Endothelial cell of umbilical vein (primary cell): ENCODE measurements around the gene SCGB1D1. TPM values are rescaled to one million over a fixed set of nuclear protein-coding genes. Genes with fewer than 3 reads are reported as not detected.

ENCODE experiments used
- BruUV-seq: library from RNA; stranded (reverse); fragments of 400-500 nt; replicated peaks from 2 replicates; lab custom pipeline; 2021; lab: Mats Ljungman, UMichigan
- CTCF ChIA-PET: fragments of 300-600, 350-600 bp; sonication (Branson Sonifier 250); formaldehyde crosslinking; loops from one replicate; lab custom pipeline; 2021; ENCODE audit warnings: antibody characterized with exemption, inconsistent platforms; lab: Charles Lee
- POLR2A ChIA-PET: fragments of 300-600, 350-600 bp; sonication (Branson Sonifier 250); formaldehyde crosslinking; loops from one replicate; lab custom pipeline; 2021; ENCODE audit warnings: antibody characterized with exemption, inconsistent platforms; lab: Charles Lee
- DNase-seq: peaks from one replicate; pipeline ENCODE4 v3.0.0-alpha.2; 2011; ENCODE audit warnings: low read depth, low spot score
- FAIRE-seq: peaks from 2 replicates; lab custom pipeline; 2011; peaks lifted over from hg19 to GRCh38; lab: Jason Lieb, UNC
- H2AFZ ChIP-seq: 2 replicates; pipeline ENCODE4 v1.6.0; 2012; ENCODE audit warnings: low read depth, low read length, control low read depth, inconsistent platforms
- H3K27ac ChIP-seq: 2 replicates; pipeline ENCODE4 v1.5.1; 2011; ENCODE audit warnings: low read depth, mild to moderate bottlenecking, control low read depth, low read length, moderate library complexity; ENCODE audit not compliant: insufficient read depth
- H3K27me3 ChIP-seq, 2 experiments: 2 replicates each; pipeline versions ENCODE4 v1.6.0 to v1.6.1; 2011; ENCODE audit warnings: low read length in 2 of 2, mixed read lengths in 1 of 2; ENCODE audit not compliant: control insufficient read depth in 2 of 2, insufficient read depth in 2 of 2
- H3K36me3 ChIP-seq, 2 experiments: 2 replicates in 1 of 2; 3 replicates in 1 of 2; pipeline ENCODE4 v1.5.1; 2011; ENCODE audit warnings: low read length in 2 of 2, mild to moderate bottlenecking in 1 of 2, moderate library complexity in 1 of 2; ENCODE audit not compliant: control insufficient read depth in 2 of 2, insufficient read depth in 2 of 2; ENCODE audit errors: extremely low read depth in 1 of 2
- H3K4me1 ChIP-seq: 3 replicates; pipeline ENCODE4 v1.5.1; 2011; ENCODE audit warnings: mild to moderate bottlenecking, low read length; ENCODE audit not compliant: control insufficient read depth, insufficient read depth; ENCODE audit errors: extremely low read depth
- H3K4me2 ChIP-seq: 2 replicates; pipeline ENCODE4 v1.6.1; 2011; ENCODE audit warnings: low read length, control low read depth, mixed read lengths; ENCODE audit not compliant: insufficient read depth
- H3K4me3 ChIP-seq, 3 experiments: fragments of 200-600 bp in 1 of 3; sonication (generic), shearing (Covaris generic) in 1 of 3; replicated peaks in 1 of 3; 2 replicates each; pipeline ENCODE4 v1.5.1; 2011 to 2016; ENCODE audit warnings: control low read depth in 3 of 3, low read length in 3 of 3, mild to moderate bottlenecking in 2 of 3, inconsistent platforms in 1 of 3, low read depth in 1 of 3, moderate library complexity in 1 of 3; ENCODE audit not compliant: insufficient read depth in 1 of 3
- H3K79me2 ChIP-seq: 2 replicates; pipeline ENCODE4 v1.6.0; 2012; ENCODE audit warnings: low read length, inconsistent platforms; ENCODE audit not compliant: control insufficient read depth, insufficient read depth
- H3K9ac ChIP-seq: replicated peaks from 2 replicates; pipeline ENCODE3; 2011; ENCODE audit warnings: low read length, control low read depth; ENCODE audit not compliant: insufficient read depth; ENCODE audit errors: extremely low read depth
- H3K9me1 ChIP-seq: replicated peaks from 3 replicates; pipeline ENCODE4 v1.6.0; 2011; ENCODE audit warnings: mild to moderate bottlenecking, low read length; ENCODE audit not compliant: control insufficient read depth, insufficient read depth; ENCODE audit errors: extremely low read depth
- H3K9me3 ChIP-seq: replicated peaks from 2 replicates; pipeline ENCODE4 v1.5.1; 2012; ENCODE audit warnings: low read length, inconsistent platforms; ENCODE audit not compliant: control insufficient read depth, insufficient read depth
- H4K20me1 ChIP-seq: replicated peaks from 2 replicates; pipeline ENCODE3; 2011; ENCODE audit warnings: mild to moderate bottlenecking, low read length; ENCODE audit not compliant: control insufficient read depth, insufficient read depth; ENCODE audit errors: extremely low read depth
- CTCF ChIP-seq, 2 donors: IDR thresholded peaks; 1 replicate in 1 of 2; 2 replicates in 1 of 2; pipeline ENCODE4 v1.5.1; 2011; ENCODE audit warnings: low read length in 2 of 2, mild to moderate bottlenecking in 2 of 2, moderate library complexity in 2 of 2, control low read depth in 1 of 2, inconsistent platforms in 1 of 2, low read depth in 1 of 2; ENCODE audit not compliant: insufficient read depth in 1 of 2; ENCODE audit errors: extremely low read depth in 1 of 2
- EZH2 ChIP-seq: IDR thresholded peaks from 2 replicates; pipeline ENCODE4 v1.6.1; 2012; ENCODE audit warnings: borderline replicate concordance, low read depth, mild to moderate bottlenecking, moderate library complexity, low read length, inconsistent platforms; ENCODE audit not compliant: severe bottlenecking
- FOS ChIP-seq: IDR thresholded peaks from 2 replicates; pipeline ENCODE4 v1.6.1; 2011; ENCODE audit warnings: mild to moderate bottlenecking, low read length, moderate library complexity, borderline replicate concordance; ENCODE audit not compliant: insufficient read depth
- GATA2 ChIP-seq: IDR thresholded peaks from 2 replicates; pipeline ENCODE4 v1.7.0; 2011; ENCODE audit warnings: low read depth, mild to moderate bottlenecking, moderate library complexity, mixed read lengths, low read length; ENCODE audit not compliant: insufficient read length, insufficient read depth
- JUN ChIP-seq: IDR thresholded peaks from 2 replicates; pipeline ENCODE4 v1.6.1; 2011; ENCODE audit warnings: borderline replicate concordance, low read depth; ENCODE audit not compliant: insufficient read length, insufficient read depth
- MAX ChIP-seq: IDR thresholded peaks from 2 replicates; pipeline ENCODE4 v1.6.1; 2011; ENCODE audit not compliant: insufficient read depth, insufficient read length
- MYC ChIP-seq: IDR thresholded peaks from one replicate; pipeline ENCODE4 v1.6.1; 2011; ENCODE audit warnings: mild to moderate bottlenecking, low read depth, low read length
- POLR2A ChIP-seq: IDR thresholded peaks from 2 replicates; pipeline ENCODE4 v1.6.1; 2012; ENCODE audit warnings: low read depth, mild to moderate bottlenecking, control low read depth, low read length
- POLR2AphosphoS5 ChIP-seq: IDR thresholded peaks from 2 replicates; pipeline ENCODE4 v1.6.1; 2012; ENCODE audit warnings: low read depth, mild to moderate bottlenecking, control low read depth, low read length, moderate library complexity; ENCODE audit not compliant: insufficient read depth
- dilution Hi-C: fragments of 300-500 bp; cut with MboI; formaldehyde crosslinking; loops from one replicate; pipeline ENCODE4 v1.15.0; 2019; ENCODE audit warnings: low sequenced_read_pairs; ENCODE audit not compliant: extremely low pct_ligation_motif_present
- intact Hi-C: fragments of 100-400 bp; cut with micrococcal nuclease; formaldehyde crosslinking; loops from one replicate; pipeline ENCODE4 v1.10.0; 2022
- polyA plus RNA-seq, 4 experiments: library from polyadenylated mRNA; depleted of rRNA in 3 of 4; stranded (reverse) in 3 of 4; unstranded in 1 of 4; fragments of >200 nt; gene quantifications; 2 replicates each; pipeline versions ENCODE4 v1.2.1 to v1.2.3, GENCODE V29; 2011 to 2012; ENCODE audit warnings: missing spikeins in 1 of 4
- total RNA-seq: library from RNA; stranded (reverse); gene quantifications from 2 replicates; pipeline ENCODE4 v1.2.3, GENCODE V29; 2021

The SCGB1D1 gene
- total and polyA plus RNA-seq, 2 donors (not counting 3 experiments of a cell fraction or from before 2014, with no cell fraction given) = not detected

- Histone ChIP-seq H3K36me3 (no peaks in the 10 kb centered on the region), H2AFZ (no peak overlapping the region), H3K9me3 (no peaks in the 10 kb centered on the region), H3K4me3 (no peak overlapping the region), H4K20me1 (no peaks in the 10 kb centered on the region), H3K79me2 (no peaks in the 10 kb centered on the region), H3K27me3 (peaks cover 17 to 42% of the 10 kb centered on the region in 2 experiments), H3K27ac (no peak overlapping the region), H3K4me2 (no peak overlapping the region), H3K4me1 (no peaks in the 10 kb centered on the region), H3K9ac (no peak overlapping the region), H3K9me1 (no peaks in the 10 kb centered on the region)
- no peak for FAIRE-seq
- dilution Hi-C loops = no loop called here
- ChIA-PET POLR2A (no interaction called here), CTCF (no interaction called here)
- TF ChIP-seq MAX (no peak), MYC (no peak), GATA2 (no peak), POLR2AphosphoS5 (no peak), FOS (no peak), EZH2 (no peak), CTCF (IDR thresholded peaks at IDR 0.05; ENCODE audit: extremely low read depth in 1 of 2, insufficient read depth in 1 of 2, low read depth in 1 of 2, low read length in 2 of 2) (no peak), POLR2A (no peak), JUN (no peak)
- BruUV-seq = no TSS peak
- intact Hi-C loops = no loop called here
- no peak for DNase-seq
Measured at GRCh38 chr11:62176766-62177165, 13.2 kb upstream of the SCGB1D1 start.
